ENCODE results near the gene MYO7A.

DNA sequence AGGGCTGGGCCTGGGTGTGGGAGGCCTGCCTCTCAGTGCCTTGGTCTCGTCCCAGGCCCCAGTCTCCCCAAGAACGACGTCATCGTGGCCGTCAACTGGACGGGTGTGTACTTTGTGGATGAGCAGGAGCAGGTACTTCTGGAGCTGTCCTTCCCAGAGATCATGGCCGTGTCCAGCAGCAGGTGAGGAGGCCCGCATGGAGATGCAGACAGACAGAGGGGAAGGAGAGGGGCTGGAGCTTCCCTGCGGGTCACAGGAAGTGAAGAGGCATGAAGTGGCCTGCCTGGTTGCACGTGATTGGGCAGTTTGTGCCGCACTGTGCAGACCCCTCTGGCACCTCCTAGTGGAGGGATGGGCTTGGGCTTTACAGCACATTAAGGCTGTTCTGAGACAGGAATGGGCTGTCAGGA, 70.4 kb downstream of the MYO7A start:
- TF ChIP-seq, protein P1, sequence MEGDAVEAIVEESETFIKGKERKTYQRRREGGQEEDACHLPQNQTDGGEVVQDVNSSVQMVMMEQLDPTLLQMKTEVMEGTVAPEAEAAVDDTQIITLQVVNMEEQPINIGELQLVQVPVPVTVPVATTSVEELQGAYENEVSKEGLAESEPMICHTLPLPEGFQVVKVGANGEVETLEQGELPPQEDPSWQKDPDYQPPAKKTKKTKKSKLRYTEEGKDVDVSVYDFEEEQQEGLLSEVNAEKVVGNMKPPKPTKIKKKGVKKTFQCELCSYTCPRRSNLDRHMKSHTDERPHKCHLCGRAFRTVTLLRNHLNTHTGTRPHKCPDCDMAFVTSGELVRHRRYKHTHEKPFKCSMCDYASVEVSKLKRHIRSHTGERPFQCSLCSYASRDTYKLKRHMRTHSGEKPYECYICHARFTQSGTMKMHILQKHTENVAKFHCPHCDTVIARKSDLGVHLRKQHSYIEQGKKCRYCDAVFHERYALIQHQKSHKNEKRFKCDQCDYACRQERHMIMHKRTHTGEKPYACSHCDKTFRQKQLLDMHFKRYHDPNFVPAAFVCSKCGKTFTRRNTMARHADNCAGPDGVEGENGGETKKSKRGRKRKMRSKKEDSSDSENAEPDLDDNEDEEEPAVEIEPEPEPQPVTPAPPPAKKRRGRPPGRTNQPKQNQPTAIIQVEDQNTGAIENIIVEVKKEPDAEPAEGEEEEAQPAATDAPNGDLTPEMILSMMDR (IDR thresholded peaks at IDR 0.05) = peak; percentile 56
- no peak for TF ChIP-seq EZH2phosphoT487 (IDR thresholded peaks at IDR 0.05)
